H1 (cell line): ENCODE measurements around the gene ARAP2. TPM values are rescaled to one million over a fixed set of nuclear protein-coding genes. Genes with fewer than 3 reads are reported as not detected.

Experiments used
- BACH1 ChIP-seq: IDR thresholded peaks from 2 replicates; pipeline ENCODE4 v1.6.1; 2012; ENCODE audit warnings: low read length, improper control_type of control experiment
- EP300 ChIP-seq, 2 experiments: IDR thresholded peaks; 1 replicate in 1 of 2; 2 replicates in 1 of 2; pipeline ENCODE4 v1.6.1; 2011 to 2012; ENCODE audit warnings: low read depth in 2 of 2, low read length in 2 of 2, mild to moderate bottlenecking in 2 of 2, borderline replicate concordance in 1 of 2, inconsistent platforms in 1 of 2, moderate library complexity in 1 of 2
- GTF2F1 ChIP-seq: IDR thresholded peaks from 2 replicates; pipeline ENCODE4 v1.6.1; 2012; ENCODE audit warnings: low read depth, low read length, improper control_type of control experiment, borderline replicate concordance
- NRF1 ChIP-seq: IDR thresholded peaks from 2 replicates; pipeline ENCODE4 v1.6.1; 2011; ENCODE audit warnings: mild to moderate bottlenecking, low read depth, low read length, improper control_type of control experiment
- RFX5 ChIP-seq: IDR thresholded peaks from 2 replicates; pipeline ENCODE4 v1.6.1; 2011; ENCODE audit warnings: low read depth, low read length, improper control_type of control experiment, borderline replicate concordance
- RXRA ChIP-seq: IDR thresholded peaks from 2 replicates; pipeline ENCODE4 v1.6.1; 2011; ENCODE audit warnings: low read depth, mild to moderate bottlenecking, low read length, moderate library complexity; ENCODE audit not compliant: insufficient read depth
- polyA plus RNA-seq, 7 experiments: library from polyadenylated mRNA; depleted of rRNA in 3 of 7; stranded (reverse) in 5 of 7; unstranded in 2 of 7; fragments of >200 nt in 5 of 7; fragments of 200-250 nt in 2 of 7; gene quantifications; 1 replicate in 5 of 7; 2 replicates in 1 of 7; 4 replicates in 1 of 7; pipeline versions ENCODE4 v1.2.1 to v1.2.3, GENCODE V29; 2011 to 2013; ENCODE audit warnings: missing spikeins in 2 of 7, mixed read lengths in 2 of 7
- total RNA-seq: library from RNA; stranded (reverse); fragmentation: NEBNext Ultra II Directional; extraction: Animal tissue kit (Norgen Biotek cat#: 25700); gene quantifications from 2 replicates; pipeline ENCODE4 v1.2.1, GENCODE V29; 2021

Gene ARAP2
- total and polyA plus RNA-seq, 2 of the 8 experiments (the other 6 are each of a cell fraction or from before 2014, with no cell fraction given): 0.15 to 2.3 TPM

DNA sequence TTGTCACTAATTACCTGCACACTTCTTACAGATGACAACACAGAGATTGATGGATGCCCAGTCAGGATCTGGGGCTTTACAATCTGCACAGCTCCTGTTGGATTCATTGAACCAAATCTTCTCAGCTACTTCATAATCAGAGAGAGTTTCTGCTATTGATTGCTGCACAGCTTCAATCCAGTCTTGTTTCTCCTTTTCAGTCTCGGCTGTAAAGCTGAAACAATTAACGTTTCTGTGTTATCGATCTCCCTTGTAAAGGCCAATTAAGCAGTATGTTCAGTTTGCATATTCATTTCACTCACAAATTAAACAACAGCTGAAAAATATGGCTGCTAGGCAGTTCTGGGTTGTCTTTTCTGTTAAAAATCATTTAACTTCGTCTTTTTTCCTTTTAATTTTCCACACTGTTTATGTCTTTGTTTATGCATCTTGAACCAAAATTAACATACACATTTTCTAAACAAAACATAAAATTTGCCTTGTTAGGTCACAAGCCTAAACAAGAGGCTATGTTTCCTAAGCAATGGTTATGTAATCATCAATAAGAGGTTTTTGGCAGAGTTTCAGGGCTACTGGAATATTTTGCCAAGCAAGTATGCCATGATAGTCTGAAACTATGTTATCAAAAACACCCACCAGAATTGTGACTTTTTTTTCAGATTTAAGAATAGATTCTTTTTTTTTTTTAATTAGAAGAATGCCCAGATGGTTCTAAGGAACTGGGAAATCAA is 79.2 kb downstream of the ARAP2 start (continued):
- TF ChIP-seq RFX5 (no peak), BACH1 (no peak), GTF2F1 (no peak), EP300 (IDR thresholded peaks at IDR 0.05; ENCODE audit: borderline replicate concordance in 1 of 2, low read depth in 2 of 2, low read length in 2 of 2) (no peak), RXRA (no peak), NRF1 (no peak)
